Stimulated activated CD4-positive, alpha-beta T cell treated with anti-CD3 and anti-CD28 coated beads, Interleukin-1b, Interleukin-23, amount 100 ng/mL, for 24 hours (primary cell): ENCODE data around the gene MAN1B1.
A peak's percentile ranks its signal among the peaks of the same experiment; 100 is the strongest.

Source experiments
- DNase-seq, 4 experiments: peaks; one replicate each; pipeline ENCODE4 v3.0.0-alpha.2; 2020; ENCODE audit warnings: low read depth in 4 of 4, low spot score in 1 of 4

Gene MAN1B1

GRCh38 chr9:137086531-137087408 lies at the start of gene MAN1B1:
Gene MAN1B1 (plus strand): TSS chr9:137086985. CDS start chr9:137087000, 15 bp downstream.
- DNase-seq: peak; percentile 97 to 100 (median 98)

- no peak for DNase-seq
These were observed 49.8 kb upstream of the MAN1B1 start for GRCh38 chr9:137037035-137037434.

- no peak for DNase-seq
These were observed 49.3 kb upstream of the MAN1B1 start for GRCh38 chr9:137037483-137037882.

- DNase-seq: no peak
These were observed 47.9 kb upstream of the MAN1B1 start for GRCh38 chr9:137038916-137039315.

- no peak for DNase-seq
These were observed 47.0 kb upstream of the MAN1B1 start for GRCh38 chr9:137039611-137040366.

DNA sequence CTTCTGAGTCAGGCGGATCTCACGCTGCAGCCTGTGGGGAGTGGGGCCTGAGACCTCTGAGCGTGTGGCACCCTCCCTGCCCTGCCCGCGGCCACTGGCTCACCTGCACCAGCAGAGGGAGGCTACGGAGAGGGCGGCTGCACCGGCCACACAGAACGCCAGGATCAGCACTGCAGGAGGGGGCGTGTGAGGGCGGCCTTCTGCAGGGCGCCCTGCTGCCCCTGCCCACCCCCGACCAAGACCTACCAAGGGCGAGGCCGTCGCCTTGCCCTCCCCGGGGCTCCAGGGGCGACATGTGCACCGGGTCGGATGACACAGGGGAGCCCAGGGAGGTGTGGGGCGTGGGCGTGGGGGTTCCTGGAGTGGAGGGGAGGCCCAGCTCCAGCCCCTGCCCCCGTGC lies 46.2 kb upstream of the MAN1B1 start:
- no peak for DNase-seq

GRCh38 chr9:137041124-137041523 lies 45.7 kb upstream of the MAN1B1 start:
- no peak for DNase-seq

DNA sequence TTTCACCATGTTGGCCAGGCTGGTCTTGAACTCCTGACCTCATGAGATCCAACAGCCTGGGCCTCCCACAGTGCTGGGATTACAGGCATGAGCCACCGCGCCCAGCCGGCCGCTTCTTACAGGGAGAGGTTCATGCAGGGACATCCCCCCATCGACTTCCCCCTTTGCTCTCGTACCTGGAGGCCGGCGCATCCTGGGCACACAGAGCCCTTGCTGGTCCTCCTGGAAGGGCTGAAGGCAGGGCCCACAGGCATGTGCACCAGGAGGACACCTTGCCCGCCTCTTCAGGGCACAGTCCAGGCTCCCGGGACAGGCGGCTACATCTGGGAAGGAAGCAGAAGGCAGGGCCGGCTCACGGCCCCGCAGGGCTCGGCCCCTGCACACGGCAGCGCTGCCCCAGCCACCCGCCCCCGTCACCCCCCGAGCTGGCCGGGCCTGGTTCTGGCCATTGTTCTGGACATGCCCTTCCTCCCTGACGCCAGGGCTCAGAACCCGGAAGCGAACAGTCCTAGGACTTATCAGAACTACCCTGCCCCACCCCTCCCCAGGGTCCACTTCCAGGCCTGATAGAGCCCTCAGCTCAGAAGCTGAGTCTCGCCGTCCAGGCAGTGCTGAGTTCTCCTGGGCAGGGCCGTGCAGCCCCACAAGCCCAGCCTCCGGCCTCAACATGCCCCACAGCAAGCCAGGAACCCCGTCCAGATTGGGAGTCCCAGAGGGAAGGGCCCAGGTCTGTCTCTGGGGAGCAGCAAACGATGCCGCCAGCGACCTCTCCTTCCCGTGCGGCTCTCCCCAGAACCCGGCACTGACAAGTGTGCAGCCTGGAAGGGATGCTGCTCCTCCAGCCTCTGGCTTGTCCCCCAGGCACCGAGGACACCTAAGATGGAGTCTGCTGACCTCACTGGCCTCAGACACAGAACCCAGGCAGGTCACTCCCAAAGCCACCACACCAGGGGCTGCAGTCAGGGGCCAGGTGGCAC lies 43.7 kb upstream of the MAN1B1 start:
- no peak for DNase-seq

DNA sequence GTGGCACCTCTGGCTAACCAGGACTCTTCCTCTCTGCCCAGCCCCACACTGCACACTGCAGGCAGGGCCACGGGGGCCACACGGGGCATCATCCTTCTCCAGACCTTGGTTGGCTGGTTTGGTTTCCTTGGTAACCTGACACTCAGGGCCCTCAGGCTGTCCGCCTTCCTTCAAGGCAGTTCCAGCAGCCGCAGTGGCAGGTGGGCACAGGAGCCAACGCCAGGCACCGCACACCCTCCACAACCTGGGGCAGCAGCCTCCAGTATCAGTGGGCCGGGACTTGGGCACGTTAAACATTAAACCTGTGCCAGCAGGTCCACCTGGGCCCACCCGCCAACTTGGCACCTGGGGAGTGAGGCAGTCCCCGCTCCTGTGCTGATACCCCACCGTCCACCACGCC lies 42.7 kb upstream of the MAN1B1 start:
- no peak for DNase-seq

- DNase-seq: no peak
These were observed 42.1 kb upstream of the MAN1B1 start for GRCh38 chr9:137044502-137045177.

- DNase-seq: no peak
These were observed 41.3 kb upstream of the MAN1B1 start for GRCh38 chr9:137045294-137046087.

- peak; percentile 60 to 75 (median 70) for DNase-seq
These were observed 40.5 kb upstream of the MAN1B1 start, which contains the start of gene NPDC1 for GRCh38 chr9:137046088-137046787. Gene NPDC1 (minus strand): TSS chr9:137046177. CDS start chr9:137045989, 188 bp downstream.

GRCh38 chr9:137048655-137049543 lies 37.9 kb upstream of the MAN1B1 start:
- DNase-seq: no peak

DNA sequence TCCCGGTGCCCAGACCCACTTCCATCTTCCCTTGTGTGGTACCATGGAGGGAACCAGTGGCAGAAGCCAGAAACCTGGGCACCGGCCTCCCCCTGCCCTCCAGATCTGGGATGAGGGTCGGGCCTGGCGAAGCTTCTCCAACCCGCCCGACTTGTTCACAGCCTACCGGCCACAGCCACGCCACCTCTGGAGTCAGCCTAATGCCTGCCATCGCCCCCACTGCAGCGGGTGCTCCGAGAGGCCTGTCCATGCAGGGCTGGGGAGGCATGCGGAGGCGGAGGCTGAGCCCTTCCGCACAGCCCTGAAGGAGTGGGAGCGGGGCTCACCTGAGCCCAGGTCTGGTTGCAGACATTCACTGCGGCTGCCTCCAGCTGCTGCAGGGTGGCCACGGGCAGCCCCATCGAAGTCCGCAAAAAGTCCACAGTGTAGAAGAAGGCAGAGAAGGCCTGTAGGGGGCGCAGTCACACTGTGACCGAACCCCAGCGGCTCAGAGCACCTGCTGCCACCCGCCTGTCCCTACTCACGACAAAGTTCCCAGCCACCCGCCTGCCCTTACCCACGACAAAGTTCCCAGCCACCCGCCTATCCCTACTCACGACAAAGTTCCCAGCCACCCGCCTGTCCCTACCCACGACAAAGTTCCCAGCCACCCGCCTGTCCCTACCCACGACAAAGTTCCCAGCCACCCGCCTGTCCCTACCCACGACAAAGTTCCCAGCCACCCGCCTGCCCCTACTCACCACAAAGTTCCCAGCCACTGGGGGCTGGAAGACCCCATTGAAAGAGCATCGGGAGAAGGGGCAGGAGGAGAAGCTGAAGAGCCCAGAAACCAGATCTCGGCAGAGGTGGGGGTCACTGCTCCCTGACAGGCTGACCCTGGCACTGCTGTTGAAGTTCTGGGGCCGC lies 37.0 kb upstream of the MAN1B1 start:
- peak in 1 of 4 experiments; percentile 43 for DNase-seq

DNA sequence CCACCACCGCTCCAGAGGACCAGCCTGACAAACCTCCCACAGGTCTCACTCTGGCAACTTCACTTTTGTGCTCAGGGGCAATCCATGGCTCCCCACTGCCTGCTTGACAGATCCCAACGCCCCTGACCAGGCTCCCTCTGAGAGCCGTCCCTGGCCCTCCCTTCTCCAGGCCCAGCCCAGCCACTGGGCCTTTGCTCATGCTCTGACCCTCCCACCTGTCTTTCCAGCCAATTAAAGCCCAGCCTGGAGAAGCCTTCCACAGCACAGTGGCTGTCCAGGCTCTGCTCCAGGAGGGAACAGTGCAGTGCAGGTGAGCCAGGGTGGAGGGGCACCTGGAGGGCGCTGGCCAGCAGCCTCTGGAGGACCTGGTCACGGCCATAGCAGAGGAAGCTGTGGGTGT lies 36.2 kb upstream of the MAN1B1 start:
- DNase-seq: no peak

- DNase-seq: no peak
These were observed 35.5 kb upstream of the MAN1B1 start for GRCh38 chr9:137051145-137051724.

GRCh38 chr9:137052293-137052692 lies 34.5 kb upstream of the MAN1B1 start:
- DNase-seq: no peak
